Natural killer cell (primary cell): Measurements from ENCODE around the gene SCFD2. TPM values are rescaled to one million over a fixed set of nuclear protein-coding genes. Genes with fewer than 3 reads are reported as not detected.

ENCODE experiments used
- ATAC-seq, 3 donors: fragments of 150-1000 bp in 2 of 3; fragments of 200-7000 bp in 1 of 3; cut with Tn5 transposase; 1 replicate in 1 of 3; 2 replicates in 2 of 3; pipeline ENCODE4 v1.10.0; 2021; ENCODE audit warnings: mild to moderate bottlenecking in 2 of 3, moderate library complexity in 2 of 3
- DNase-seq, 2 donors: peaks; one replicate each; pipeline versions ENCODE4 v3.0.0 to v3.0.0-alpha.2; 2013 to 2021; ENCODE audit warnings: mixed read lengths in 1 of 2
- H3K27ac ChIP-seq: one replicate; pipeline ENCODE4 v1.5.1; 2013; ENCODE audit warnings: mild to moderate bottlenecking, low read length
- H3K27me3 ChIP-seq: one replicate; pipeline ENCODE4 v1.6.1; 2013; ENCODE audit warnings: low read length; ENCODE audit not compliant: control insufficient read depth, insufficient read depth
- H3K36me3 ChIP-seq: one replicate; pipeline ENCODE4 v1.6.1; 2013; ENCODE audit warnings: low read length; ENCODE audit not compliant: control insufficient read depth, insufficient read depth
- H3K4me1 ChIP-seq: one replicate; pipeline ENCODE4 v1.6.1; 2013; ENCODE audit warnings: low read length; ENCODE audit not compliant: control insufficient read depth, insufficient read depth
- H3K4me3 ChIP-seq: one replicate; pipeline ENCODE4 v1.5.1; 2013; ENCODE audit warnings: low read length
- H3K9me3 ChIP-seq: one replicate; pipeline ENCODE4 v1.6.1; 2013; ENCODE audit warnings: low read length; ENCODE audit not compliant: control insufficient read depth, insufficient read depth
- H3K27ac Mint-ChIP-seq, 2 donors: one replicate each; pipeline ENCODE4 v1.8.0; 2022; ENCODE audit warnings: mild to moderate bottlenecking in 2 of 2, mixed read lengths in 2 of 2, moderate library complexity in 1 of 2
- H3K27me3 Mint-ChIP-seq, 2 donors: one replicate each; pipeline ENCODE4 v1.8.0; 2022; ENCODE audit warnings: low read depth in 2 of 2, mixed read lengths in 2 of 2
- H3K36me3 Mint-ChIP-seq: one replicate; pipeline ENCODE4 v1.8.0; 2022; ENCODE audit warnings: mixed read lengths
- H3K4me1 Mint-ChIP-seq, 2 donors: one replicate each; pipeline ENCODE4 v1.8.0; 2022; ENCODE audit warnings: mixed read lengths in 2 of 2
- H3K4me3 Mint-ChIP-seq: one replicate; pipeline ENCODE4 v1.8.0; 2022; ENCODE audit warnings: mild to moderate bottlenecking, moderate library complexity, mixed read lengths
- H3K9me3 Mint-ChIP-seq, 2 donors: one replicate each; pipeline ENCODE4 v1.8.0; 2022; ENCODE audit warnings: mixed read lengths in 2 of 2
- CTCF ChIP-seq: fragments of 200-600 bp; IDR thresholded peaks from one replicate; pipeline ENCODE4 v1.8.0; 2022; ENCODE audit warnings: antibody characterized with exemption
- WGBS: methylation state at CpG from one replicate; pipeline ENCODE4 v1.1.7; 2013; ENCODE audit warnings: missing lambda C conversion rate; ENCODE audit not compliant: insufficient coverage; 5-methylcytosine and 5-hydroxymethylcytosine counted together
- intact Hi-C: fragments of 100-400 bp; cut with micrococcal nuclease; formaldehyde crosslinking; loops from one replicate; pipeline ENCODE4 v1.14.2; 2022
- total RNA-seq, 4 donors: library from RNA; stranded (reverse); fragments of 120-200 nt in 1 of 4; gene quantifications; one replicate each; pipeline versions ENCODE4 v1.2.3 to v1.2.4, GENCODE V29; 2013 to 2022

The SCFD2 gene
- total RNA-seq, 3 donors from 2014 or later (not counting 1 experiment from before 2014, with no cell fraction given): 26.4 to 29.4 (median 28.9) TPM

GRCh38 chr4:53044651-53044960 lies 321.3 kb downstream of the SCFD2 start:
- H3K27me3 Mint-ChIP-seq: no peaks in the 10 kb centered on the region
- no peaks in the 10 kb centered on the region for H3K4me1 ChIP-seq
- no peaks in the 10 kb centered on the region for H3K9me3 Mint-ChIP-seq
- H3K27ac Mint-ChIP-seq: no peak overlapping the region
- no CpG with 5 or more reads among the region's 2 CpGs for WGBS
- no peaks in the 10 kb centered on the region for H3K36me3 ChIP-seq
- ATAC-seq (no peak), DNase-seq (no peak)
- H3K4me3 Mint-ChIP-seq: no peak overlapping the region
- no peak for TF ChIP-seq CTCF
- intact Hi-C loops: no loop called here
- H3K4me3 ChIP-seq: no peak overlapping the region
- no peak overlapping the region for H3K27ac ChIP-seq
- H3K4me1 Mint-ChIP-seq: peaks cover 5 to 11% of the 10 kb centered on the region in 2 donors
- no peaks in the 10 kb centered on the region for H3K36me3 Mint-ChIP-seq
- H3K27me3 ChIP-seq: no peaks in the 10 kb centered on the region
- H3K9me3 ChIP-seq: no peaks in the 10 kb centered on the region

GRCh38 chr4:53043891-53044650 lies 321.8 kb downstream of the SCFD2 start:
- no peaks in the 10 kb centered on the region for H3K27me3 ChIP-seq
- no peak overlapping the region for H3K27ac Mint-ChIP-seq
- H3K27me3 Mint-ChIP-seq: no peaks in the 10 kb centered on the region
- 94% methylated on average over 4 of the region's 4 CpGs for WGBS
- no peaks in the 10 kb centered on the region for H3K9me3 ChIP-seq
- DNase-seq (no peak), ATAC-seq (no peak)
- H3K36me3 Mint-ChIP-seq: no peaks in the 10 kb centered on the region
- H3K4me1 Mint-ChIP-seq: peaks cover 8 to 15% of the 10 kb centered on the region in 2 donors
- TF ChIP-seq CTCF: no peak
- H3K9me3 Mint-ChIP-seq: no peaks in the 10 kb centered on the region
- H3K4me1 ChIP-seq: no peaks in the 10 kb centered on the region
- intact Hi-C loops: no loop called here
- H3K4me3 Mint-ChIP-seq: no peak overlapping the region
- H3K4me3 ChIP-seq: no peak overlapping the region
- no peaks in the 10 kb centered on the region for H3K36me3 ChIP-seq
- H3K27ac ChIP-seq: no peak overlapping the region

- H3K27me3 Mint-ChIP-seq: no peaks in the 10 kb centered on the region
- no peaks in the 10 kb centered on the region for H3K9me3 Mint-ChIP-seq
- 80% methylated on average over 3 of the region's 3 CpGs for WGBS
- no peak overlapping the region for H3K4me3 Mint-ChIP-seq
- no peak for ATAC-seq
- no peaks in the 10 kb centered on the region for H3K36me3 Mint-ChIP-seq
- H3K27ac ChIP-seq: no peak overlapping the region
- no peaks in the 10 kb centered on the region for H3K9me3 ChIP-seq
- no peak for TF ChIP-seq CTCF
- no peak overlapping the region for H3K4me3 ChIP-seq
- intact Hi-C loops: no loop called here
- H3K4me1 ChIP-seq: no peaks in the 10 kb centered on the region
- H3K4me1 Mint-ChIP-seq: peaks cover 10 to 17% of the 10 kb centered on the region in 2 donors
- H3K36me3 ChIP-seq: no peaks in the 10 kb centered on the region
- no peak overlapping the region for H3K27ac Mint-ChIP-seq
- no peaks in the 10 kb centered on the region for H3K27me3 ChIP-seq
- no peak for DNase-seq
Observed at GRCh38 chr4:53043055-53043454, 322.8 kb downstream of the SCFD2 start.

GRCh38 chr4:53040851-53041250 lies 325.0 kb downstream of the SCFD2 start:
- H3K4me3 ChIP-seq: no peak overlapping the region
- no peak for TF ChIP-seq CTCF
- Mint-ChIP-seq H3K4me3 (no peak overlapping the region), H3K36me3 (no peaks in the 10 kb centered on the region), H3K9me3 (no peaks in the 10 kb centered on the region), H3K27ac (no peak overlapping the region), H3K4me1 (peaks cover 10 to 17% of the 10 kb centered on the region in 2 donors), H3K27me3 (no peaks in the 10 kb centered on the region)
- no peaks in the 10 kb centered on the region for H3K27me3 ChIP-seq
- 74% methylated on average over 2 of the region's 2 CpGs for WGBS
- DNase-seq (no peak), ATAC-seq (no peak)
- no peaks in the 10 kb centered on the region for H3K9me3 ChIP-seq
- H3K27ac ChIP-seq: no peak overlapping the region
- intact Hi-C loops: no loop called here
- no peaks in the 10 kb centered on the region for H3K36me3 ChIP-seq
- H3K4me1 ChIP-seq: no peaks in the 10 kb centered on the region
